Muscle of leg (tissue), 11 donors: ENCODE measurements around the gene OXCT1. TPM values are rescaled to one million over a fixed set of nuclear protein-coding genes. Genes with fewer than 3 reads are reported as not detected.

Source experiments
- DNase-seq: peaks from one replicate; pipeline ENCODE4 v3.0.0; 2013
- H3K27ac ChIP-seq: one replicate; pipeline ENCODE4 v1.5.1; 2013; ENCODE audit warnings: mild to moderate bottlenecking, low read length, control low read depth
- H3K27me3 ChIP-seq: one replicate; pipeline ENCODE4 v1.6.1; 2013; ENCODE audit warnings: low read length; ENCODE audit not compliant: control insufficient read depth, insufficient read depth
- H3K36me3 ChIP-seq: one replicate; pipeline ENCODE4 v1.6.1; 2013; ENCODE audit warnings: low read length; ENCODE audit not compliant: control insufficient read depth, insufficient read depth
- H3K4me1 ChIP-seq: one replicate; pipeline ENCODE4 v1.6.1; 2013; ENCODE audit warnings: low read length; ENCODE audit not compliant: control insufficient read depth, insufficient read depth
- H3K4me3 ChIP-seq: one replicate; pipeline ENCODE4 v1.5.1; 2013; ENCODE audit warnings: low read length, control low read depth
- H3K9me3 ChIP-seq: replicated peaks from 2 replicates; pipeline ENCODE4 v1.6.1; 2013; ENCODE audit warnings: low read depth, low read length; ENCODE audit not compliant: control insufficient read depth
- WGBS: methylation state at CpG from one replicate; pipeline ENCODE4 v1.1.5; 2013; ENCODE audit warnings: missing lambda C conversion rate; ENCODE audit not compliant: insufficient coverage; 5-methylcytosine and 5-hydroxymethylcytosine counted together
- polyA plus RNA-seq, 8 donors: library from polyadenylated mRNA; unstranded; fragments of 120-200 nt; gene quantifications; one replicate each; pipeline versions ENCODE4 v1.2.1 to v1.2.3, GENCODE V29; 2013; ENCODE audit warnings: inconsistent platforms in 1 of 8, low replicate concordance in 1 of 8; ENCODE audit not compliant: insufficient read length in 8 of 8, insufficient read depth in 1 of 8
- total RNA-seq: library from RNA; stranded (reverse); fragments of 120-200 nt; gene quantifications from one replicate; pipeline ENCODE4 v1.2.4, GENCODE V29; 2013

Gene OXCT1
- total and polyA plus RNA-seq, 9 donors: 10.0 to 18.4 (median 11.8) TPM

GRCh38 chr5:41876678-41877077 is 6.5 kb upstream of the OXCT1 start:
- no peak for DNase-seq
- Histone ChIP-seq H3K4me1 (no peaks in the 10 kb centered on the region), H3K36me3 (no peaks in the 10 kb centered on the region), H3K27ac (no peak overlapping the region), H3K4me3 (no peak overlapping the region), H3K27me3 (no peaks in the 10 kb centered on the region), H3K9me3 (no peaks in the 10 kb centered on the region)
- no CpG with 5 or more reads among the region's 2 CpGs for WGBS

- H3K27me3 ChIP-seq: no peaks in the 10 kb centered on the region
- H3K4me3 ChIP-seq: no peak overlapping the region
- no peak for DNase-seq
- no peak overlapping the region for H3K27ac ChIP-seq
- peaks cover 8% of the 10 kb centered on the region for H3K4me1 ChIP-seq
- no peaks in the 10 kb centered on the region for H3K9me3 ChIP-seq
- no peaks in the 10 kb centered on the region for H3K36me3 ChIP-seq
These were observed 4.9 kb upstream of the OXCT1 start for GRCh38 chr5:41875121-41875520.

GRCh38 chr5:41874512-41875060 is 4.4 kb upstream of the OXCT1 start:
- Histone ChIP-seq H3K27me3 (no peaks in the 10 kb centered on the region), H3K4me1 (peaks cover 8% of the 10 kb centered on the region), H3K4me3 (no peak overlapping the region), H3K9me3 (no peaks in the 10 kb centered on the region), H3K36me3 (no peaks in the 10 kb centered on the region), H3K27ac (no peak overlapping the region)
- no peak for DNase-seq

GRCh38 chr5:41871852-41872251 is 1.6 kb upstream of the OXCT1 start:
- Histone ChIP-seq H3K4me3 (no peak overlapping the region), H3K4me1 (peaks cover 15% of the 10 kb centered on the region), H3K9me3 (no peaks in the 10 kb centered on the region), H3K27me3 (no peaks in the 10 kb centered on the region), H3K27ac (no peak overlapping the region), H3K36me3 (no peaks in the 10 kb centered on the region)
- DNase-seq: peak; percentile 89
- WGBS: no CpG with 5 or more reads among the region's 2 CpGs

GRCh38 chr5:41870627-41871048 is 413 bp upstream of the OXCT1 start:
- WGBS: 6% methylated on average over 11 of the region's 16 CpGs
- Histone ChIP-seq H3K36me3 (no peaks in the 10 kb centered on the region), H3K4me3 (peak overlapping the region; percentile 89), H3K9me3 (no peaks in the 10 kb centered on the region), H3K27ac (peak overlapping the region; percentile 94), H3K4me1 (peaks cover 15% of the 10 kb centered on the region), H3K27me3 (no peaks in the 10 kb centered on the region)
- DNase-seq: no peak

GRCh38 chr5:41869151-41869723 is 988 bp downstream of the OXCT1 start:
- DNase-seq: peak; percentile 82
- peak overlapping the region; percentile 89 for H3K4me3 ChIP-seq
- no peaks in the 10 kb centered on the region for H3K9me3 ChIP-seq
- 7% methylated on average over 26 of the region's 28 CpGs for WGBS
- H3K4me1 ChIP-seq: peaks cover 15% of the 10 kb centered on the region
- peak overlapping the region; percentile 94 for H3K27ac ChIP-seq
- no peaks in the 10 kb centered on the region for H3K27me3 ChIP-seq
- no peaks in the 10 kb centered on the region for H3K36me3 ChIP-seq

- Histone ChIP-seq H3K9me3 (no peaks in the 10 kb centered on the region), H3K4me1 (peaks cover 3% of the 10 kb centered on the region), H3K27me3 (no peaks in the 10 kb centered on the region), H3K36me3 (peaks cover 1% of the 10 kb centered on the region), H3K27ac (no peak overlapping the region), H3K4me3 (no peak overlapping the region)
- DNase-seq: no peak
These were observed 6.2 kb downstream of the OXCT1 start for GRCh38 chr5:41863871-41864486.

- DNase-seq: no peak
- Histone ChIP-seq H3K9me3 (no peaks in the 10 kb centered on the region), H3K4me1 (no peaks in the 10 kb centered on the region), H3K4me3 (no peak overlapping the region), H3K36me3 (peaks cover 10% of the 10 kb centered on the region), H3K27ac (no peak overlapping the region), H3K27me3 (no peaks in the 10 kb centered on the region)
- no CpG with 5 or more reads among the region's 2 CpGs for WGBS
These were observed 11.3 kb downstream of the OXCT1 start for GRCh38 chr5:41858890-41859289.

- Histone ChIP-seq H3K27ac (no peak overlapping the region), H3K27me3 (no peaks in the 10 kb centered on the region), H3K4me1 (no peaks in the 10 kb centered on the region), H3K9me3 (no peaks in the 10 kb centered on the region), H3K36me3 (peaks cover 12% of the 10 kb centered on the region), H3K4me3 (no peak overlapping the region)
- no peak for DNase-seq
- WGBS: no CpG with 5 or more reads among the region's 1 CpG
These were observed 12.2 kb downstream of the OXCT1 start for GRCh38 chr5:41857989-41858388.

- Histone ChIP-seq H3K4me1 (no peaks in the 10 kb centered on the region), H3K36me3 (peaks cover 13% of the 10 kb centered on the region), H3K27ac (no peak overlapping the region), H3K9me3 (no peaks in the 10 kb centered on the region), H3K4me3 (no peak overlapping the region), H3K27me3 (no peaks in the 10 kb centered on the region)
- peak; percentile 84 for DNase-seq
- WGBS: 46% methylated on average over 5 of the region's 5 CpGs
These were observed 13.4 kb downstream of the OXCT1 start for GRCh38 chr5:41856644-41857491.
